Neural cell (in vitro differentiated cells): ENCODE data around the gene SLC25A18. TPM values are rescaled to one million over a fixed set of nuclear protein-coding genes. Genes with fewer than 3 reads are reported as not detected.
"Not testable (repeated sequence)": the region's sequence is repeated elsewhere in the genome, so short reads cannot be mapped to it uniquely, and the experiment has no call there.

Experiments
- H2AFZ ChIP-seq: fragments of 200-600, 300-800 bp; sonication (generic), shearing (Covaris generic); 2 replicates; pipeline ENCODE4 v1.6.0; 2014; ENCODE audit warnings: low read depth, mild to moderate bottlenecking, antibody characterized with exemption, low read length, moderate library complexity
- H3F3A ChIP-seq: fragments of 200-600 bp; shearing (Covaris generic); 2 replicates; pipeline ENCODE4 v1.6.1; 2016; ENCODE audit warnings: mild to moderate bottlenecking, moderate library complexity, mixed read lengths, antibody characterized with exemption, low read length; ENCODE audit not compliant: insufficient read depth, poor library complexity, severe bottlenecking
- H3K27ac ChIP-seq: fragments of 200-600, 300-800 bp; sonication (generic), shearing (Covaris generic); 2 replicates; pipeline ENCODE4 v1.5.1; 2014; ENCODE audit warnings: mild to moderate bottlenecking, low read length, moderate library complexity
- H3K27me3 ChIP-seq: fragments of 300-800, 200-600 bp; sonication (generic), shearing (Covaris generic); 2 replicates; pipeline ENCODE4 v1.6.0; 2014; ENCODE audit warnings: mild to moderate bottlenecking, low read depth, low read length, moderate library complexity; ENCODE audit not compliant: insufficient read depth
- H3K36me3 ChIP-seq: fragments of 300-800, 200-600 bp; sonication (generic), shearing (Covaris generic); 2 replicates; pipeline ENCODE4 v1.5.1; 2014; ENCODE audit warnings: mild to moderate bottlenecking, antibody characterized with exemption, low read length, moderate library complexity; ENCODE audit not compliant: insufficient read depth
- H3K4me2 ChIP-seq: fragments of 300-800, 200-600 bp; sonication (generic), shearing (Covaris generic); 2 replicates; pipeline ENCODE4 v1.6.0; 2014; ENCODE audit warnings: mild to moderate bottlenecking, low read length
- H3K4me3 ChIP-seq: fragments of 300-800, 200-600 bp; sonication (generic), shearing (Covaris generic); 2 replicates; pipeline ENCODE4 v1.5.1; 2014; ENCODE audit warnings: mild to moderate bottlenecking, low read length, moderate library complexity
- H3K79me2 ChIP-seq: fragments of 200-600 bp; shearing (Covaris generic); replicated peaks from 2 replicates; pipeline ENCODE4 v1.6.0; 2014; ENCODE audit warnings: mild to moderate bottlenecking, low read length, moderate library complexity; ENCODE audit not compliant: insufficient read depth
- H3K9ac ChIP-seq: fragments of 300-800, 200-600 bp; sonication (generic), shearing (Covaris generic); 2 replicates; pipeline ENCODE4 v1.6.1; 2016; ENCODE audit warnings: mild to moderate bottlenecking, low read length, mixed read lengths
- H3K9me2 ChIP-seq: fragments of 200-600 bp; shearing (Covaris generic); 2 replicates; pipeline ENCODE4 v1.6.1; 2016; ENCODE audit warnings: mild to moderate bottlenecking, low read length, mixed read lengths; ENCODE audit not compliant: insufficient read depth
- H3K9me3 ChIP-seq: fragments of 200-600, 300-800 bp; sonication (generic), shearing (Covaris generic); 2 replicates; pipeline ENCODE4 v1.6.1; 2016; ENCODE audit warnings: mild to moderate bottlenecking, mixed run types, low read length, moderate library complexity, mixed read lengths
- H4K20me1 ChIP-seq: fragments of 200-600 bp; shearing (Covaris generic); 2 replicates; pipeline ENCODE4 v1.6.1; 2016; ENCODE audit warnings: mild to moderate bottlenecking, mixed run types; ENCODE audit not compliant: insufficient read depth
- CTCF ChIP-seq: fragments of 450-650 bp; IDR thresholded peaks from 2 replicates; pipeline ENCODE4 v1.5.1; 2014; ENCODE audit warnings: antibody characterized with exemption, mild to moderate bottlenecking, moderate library complexity; ENCODE audit not compliant: poor library complexity, severe bottlenecking
- EP300 ChIP-seq: fragments of 450-650 bp; conservative IDR thresholded peaks from 2 replicates; pipeline ENCODE4 v1.6.1; 2014; ENCODE audit warnings: antibody characterized with exemption, mild to moderate bottlenecking, moderate library complexity; ENCODE audit not compliant: poor library complexity, severe bottlenecking
- EZH2 ChIP-seq: fragments of 200-600, 300-800 bp; shearing (Covaris generic), sonication (generic); IDR thresholded peaks from 2 replicates; pipeline ENCODE4 v1.6.1; 2014; ENCODE audit warnings: antibody characterized with exemption, low read length, borderline replicate concordance, mild to moderate bottlenecking; ENCODE audit not compliant: insufficient read depth, poor library complexity, severe bottlenecking
- MXI1 ChIP-seq: fragments of 450-650 bp; conservative IDR thresholded peaks from 2 replicates; pipeline ENCODE4 v1.6.1; 2014; ENCODE audit warnings: antibody characterized with exemption, mild to moderate bottlenecking; ENCODE audit not compliant: poor library complexity, severe bottlenecking
- POLR2AphosphoS5 ChIP-seq: IDR thresholded peaks from 2 replicates; pipeline ENCODE4 v1.6.1; 2012
- RAD21 ChIP-seq: fragments of 450-650 bp; conservative IDR thresholded peaks from 2 replicates; pipeline ENCODE4 v1.6.1; 2014; ENCODE audit warnings: antibody characterized with exemption, mild to moderate bottlenecking, moderate library complexity
- REST ChIP-seq: IDR thresholded peaks from 2 replicates; pipeline ENCODE4 v1.6.1; 2012; ENCODE audit warnings: borderline replicate concordance
- SMC3 ChIP-seq: fragments of 450-650 bp; conservative IDR thresholded peaks from 2 replicates; pipeline ENCODE4 v1.6.1; 2014; ENCODE audit warnings: antibody characterized with exemption, mild to moderate bottlenecking, moderate library complexity; ENCODE audit not compliant: poor library complexity
- TAF1 ChIP-seq: IDR thresholded peaks from 2 replicates; pipeline ENCODE4 v1.6.1; 2012; ENCODE audit warnings: low read depth
- polyA plus RNA-seq: library from polyadenylated mRNA; depleted of rRNA; stranded (reverse); fragments of >200 nt; gene quantifications from 2 replicates; pipeline ENCODE4 v1.2.3, GENCODE V29; 2014

Gene SLC25A18
- polyA plus RNA-seq, 1 donor from 2014 or later = 0.28 TPM

GRCh38 chr22:17634696-17635095, 71.4 kb downstream of the SLC25A18 start:
- Histone ChIP-seq H3K27me3 (no peaks in the 10 kb centered on the region), H3K9me2 (no peaks in the 10 kb centered on the region), H3K4me2 (no peak overlapping the region), H3K36me3 (no peaks in the 10 kb centered on the region), H4K20me1 (no peaks in the 10 kb centered on the region), H3F3A (no peaks in the 10 kb centered on the region), H3K9ac (no peak overlapping the region), H2AFZ (no peak overlapping the region), H3K27ac (no peak overlapping the region), H3K79me2 (no peaks in the 10 kb centered on the region), H3K9me3 (no peaks in the 10 kb centered on the region), H3K4me3 (no peak overlapping the region)
- no peak for TF ChIP-seq MXI1

- H3K79me2 ChIP-seq, H2AFZ ChIP-seq, H4K20me1 ChIP-seq, H3K9me2 ChIP-seq, H3K36me3 ChIP-seq, H3K4me2 ChIP-seq, H3F3A ChIP-seq, H3K4me3 ChIP-seq, H3K9ac ChIP-seq, H3K27ac ChIP-seq, H3K9me3 ChIP-seq, H3K27me3 ChIP-seq: not testable (repeated sequence)
These were observed 73.6 kb downstream of the SLC25A18 start for GRCh38 chr22:17636850-17637249.

GRCh38 chr22:17637490-17638181, 74.3 kb downstream of the SLC25A18 start:
- Histone ChIP-seq H3K79me2 (peaks cover 7% of the 10 kb centered on the region), H4K20me1 (no peaks in the 10 kb centered on the region), H2AFZ (peak overlapping the region; percentile 74), H3K4me3 (peak overlapping the region; percentile 84), H3F3A (no peaks in the 10 kb centered on the region), H3K27ac (peak overlapping the region; percentile 95), H3K4me2 (peak overlapping the region; percentile 100), H3K36me3 (no peaks in the 10 kb centered on the region), H3K9me3 (no peaks in the 10 kb centered on the region), H3K9ac (peak overlapping the region; percentile 89), H3K27me3 (no peaks in the 10 kb centered on the region), H3K9me2 (no peaks in the 10 kb centered on the region)
- TF ChIP-seq TAF1 (no peak), EZH2 (no peak), POLR2AphosphoS5 (no peak), EP300 (no peak), CTCF (no peak), REST (no peak), RAD21 (no peak), MXI1 (no peak), SMC3 (no peak)
